RWPE2 (cell line): ENCODE data around the gene HPS4.
"Not testable (repeated sequence)": the region's sequence is repeated elsewhere in the genome, so short reads cannot be mapped to it uniquely, and the experiment has no call there.

Experiments used
- ATAC-seq: fragments of 200-7000 bp; cut with Tn5 transposase; 3 replicates; pipeline ENCODE4 v1.9.1; 2021; ENCODE audit warnings: low read depth
- DNase-seq: peaks from one replicate; pipeline ENCODE4 v3.0.0-alpha.2; 2020; ENCODE audit warnings: low spot score
- H3K27ac ChIP-seq: fragments of 450-650 bp; 2 replicates; pipeline ENCODE4 v1.5.1; 2017; ENCODE audit warnings: mild to moderate bottlenecking; ENCODE audit not compliant: poor library complexity, severe bottlenecking
- H3K27me3 ChIP-seq: fragments of 250-450 bp; sonication (Bioruptor Pico); 2 replicates; pipeline ENCODE4 v1.5.1; 2021; ENCODE audit warnings: mild to moderate bottlenecking, moderate library complexity; ENCODE audit not compliant: insufficient read depth, poor library complexity, severe bottlenecking
- H3K36me3 ChIP-seq: fragments of 250-450 bp; sonication (Bioruptor Pico); 2 replicates; pipeline ENCODE4 v1.5.1; 2020; ENCODE audit warnings: low read depth, mild to moderate bottlenecking, moderate library complexity
- H3K4me1 ChIP-seq: fragments of 250-450 bp; sonication (Bioruptor Pico); 2 replicates; pipeline ENCODE4 v1.5.1; 2021; ENCODE audit warnings: mild to moderate bottlenecking, moderate library complexity; ENCODE audit not compliant: insufficient read depth, poor library complexity, severe bottlenecking
- H3K4me3 ChIP-seq: fragments of 250-450 bp; sonication (Bioruptor Pico); 2 replicates; pipeline ENCODE4 v1.5.1; 2021; ENCODE audit warnings: mild to moderate bottlenecking, moderate library complexity; ENCODE audit not compliant: severe bottlenecking
- H3K9me3 ChIP-seq: fragments of 250-450 bp; sonication (Bioruptor Pico); 2 replicates; pipeline ENCODE4 v1.5.1; 2021; ENCODE audit warnings: mild to moderate bottlenecking, moderate library complexity; ENCODE audit not compliant: severe bottlenecking
- CTCF ChIP-seq: fragments of 450-650 bp; IDR thresholded peaks from one replicate; pipeline ENCODE4 v1.5.1; 2017; ENCODE audit warnings: mild to moderate bottlenecking, moderate library complexity; ENCODE audit not compliant: poor library complexity, severe bottlenecking

The HPS4 gene

GRCh38 chr22:26483439-26484359 lies at the start of gene HPS4, which contains the start of gene SRRD:
Gene HPS4, minus strand, starts transcription at chr22:26483783. Its CDS starts 2,021 bp downstream, at chr22:26481762.
Gene SRRD, plus strand, starts transcription at chr22:26483877. Its CDS starts 14 bp downstream, at chr22:26483891.
- H3K4me1 ChIP-seq = peaks cover 19% of the 10 kb centered on the region
- H3K4me3 ChIP-seq = peak within 1 kb of the TSS; percentile 62
- peak; percentile 67 for ATAC-seq
- peaks cover 32% of the 10 kb centered on the region for H3K36me3 ChIP-seq
- no peak for TF ChIP-seq CTCF
- H3K27me3 ChIP-seq = no peaks in the 10 kb centered on the region
- H3K27ac ChIP-seq = peak within 1 kb of the TSS; percentile 72
- DNase-seq = peak; percentile 87
- H3K9me3 ChIP-seq = no peaks in the 10 kb centered on the region

GRCh38 chr22:26529345-26529744 lies 45.8 kb upstream of the HPS4 start:
- Histone ChIP-seq H3K27ac (no peak overlapping the region), H3K4me3 (no peak overlapping the region), H3K9me3 (no peaks in the 10 kb centered on the region), H3K36me3 (peaks cover 53% of the 10 kb centered on the region), H3K27me3 (no peaks in the 10 kb centered on the region), H3K4me1 (peaks cover 12% of the 10 kb centered on the region)
- ATAC-seq (peak; percentile 58), DNase-seq (no peak)
- no peak for TF ChIP-seq CTCF

- H3K4me1 ChIP-seq, DNase-seq, H3K9me3 ChIP-seq, H3K27me3 ChIP-seq, H3K27ac ChIP-seq, H3K4me3 ChIP-seq, ATAC-seq: not testable (repeated sequence)
- peaks cover 53% of the 10 kb centered on the region for H3K36me3 ChIP-seq
These were observed 44.9 kb upstream of the HPS4 start for GRCh38 chr22:26528518-26528917.

- ATAC-seq (no peak), DNase-seq (no peak)
- TF ChIP-seq CTCF = no peak
- H3K27ac ChIP-seq = no peak overlapping the region
- peaks cover 8% of the 10 kb centered on the region for H3K4me1 ChIP-seq
- H3K27me3 ChIP-seq = no peaks in the 10 kb centered on the region
- no peaks in the 10 kb centered on the region for H3K9me3 ChIP-seq
- peaks cover 52% of the 10 kb centered on the region for H3K36me3 ChIP-seq
- no peak overlapping the region for H3K4me3 ChIP-seq
These were observed 44.2 kb upstream of the HPS4 start for GRCh38 chr22:26527574-26528465.

GRCh38 chr22:26527167-26527566 lies 43.6 kb upstream of the HPS4 start:
- DNase-seq (no peak), ATAC-seq (no peak)
- H3K36me3 ChIP-seq = peaks cover 45% of the 10 kb centered on the region
- no peak overlapping the region for H3K4me3 ChIP-seq
- TF ChIP-seq CTCF = no peak
- no peak overlapping the region for H3K27ac ChIP-seq
- no peaks in the 10 kb centered on the region for H3K27me3 ChIP-seq
- peaks cover 8% of the 10 kb centered on the region for H3K4me1 ChIP-seq
- H3K9me3 ChIP-seq = no peaks in the 10 kb centered on the region
